CD4-positive, alpha-beta memory T cell (primary cell): ENCODE results near the gene SLC11A2. TPM values are rescaled to one million over a fixed set of nuclear protein-coding genes. Genes with fewer than 3 reads are reported as not detected.

ENCODE experiments used
- CTCF ChIA-PET: fragments of 350-600 bp; sonication (Branson Sonifier 250); formaldehyde crosslinking; loops from one replicate; lab custom pipeline; 2021; ENCODE audit warnings: inconsistent platforms; ENCODE audit not compliant: partially characterized antibody; lab: Charles Lee
- POLR2A ChIA-PET: fragments of 350-600 bp; sonication (Branson Sonifier 250); formaldehyde crosslinking; loops from one replicate; lab custom pipeline; 2021; ENCODE audit not compliant: partially characterized antibody; lab: Charles Lee
- DNase-seq, 5 donors: peaks; one replicate each; pipeline versions ENCODE4 v3.0.0 to v3.0.0-alpha.2; 2020 to 2022; ENCODE audit warnings: mixed read lengths in 1 of 5
- H3K27ac ChIP-seq: one replicate; pipeline ENCODE4 v1.7.0; 2013; ENCODE audit warnings: low read depth, low read length
- H3K27me3 ChIP-seq: 2 replicates; pipeline ENCODE4 v1.7.0; 2013; ENCODE audit warnings: mild to moderate bottlenecking, low read length, moderate library complexity; ENCODE audit not compliant: insufficient read depth
- H3K36me3 ChIP-seq: 2 replicates; pipeline ENCODE4 v1.7.0; 2013; ENCODE audit warnings: mild to moderate bottlenecking, low read length, moderate library complexity; ENCODE audit not compliant: insufficient read depth
- H3K4me1 ChIP-seq: 2 replicates; pipeline ENCODE4 v1.7.0; 2013; ENCODE audit warnings: mild to moderate bottlenecking, low read length, moderate library complexity; ENCODE audit not compliant: insufficient read depth
- H3K4me3 ChIP-seq, 2 donors: one replicate each; pipeline ENCODE4 v1.7.0; 2013; ENCODE audit warnings: low read length in 2 of 2, mild to moderate bottlenecking in 1 of 2
- H3K9me3 ChIP-seq, 2 donors: one replicate each; pipeline ENCODE4 v1.7.0; 2013; ENCODE audit warnings: low read length in 2 of 2, control low read depth in 1 of 2; ENCODE audit not compliant: control insufficient read depth in 1 of 2
- H3K27ac Mint-ChIP-seq, 7 donors: one replicate each; pipeline ENCODE4 v1.8.0; 2020 to 2021; ENCODE audit warnings: mixed read lengths in 7 of 7, mild to moderate bottlenecking in 6 of 7, inconsistent platforms in 3 of 7, moderate library complexity in 3 of 7
- H3K27me3 Mint-ChIP-seq, 2 donors: one replicate each; pipeline ENCODE4 v1.8.0; 2020 to 2021; ENCODE audit warnings: mixed read lengths in 2 of 2
- H3K36me3 Mint-ChIP-seq, 2 donors: one replicate each; pipeline ENCODE4 v1.8.0; 2020 to 2021; ENCODE audit warnings: mixed read lengths in 2 of 2, inconsistent platforms in 1 of 2, mild to moderate bottlenecking in 1 of 2
- H3K4me1 Mint-ChIP-seq, 4 donors: one replicate each; pipeline ENCODE4 v1.8.0; 2020 to 2021; ENCODE audit warnings: mixed read lengths in 4 of 4, mild to moderate bottlenecking in 1 of 4
- H3K4me3 Mint-ChIP-seq, 8 donors: one replicate each; pipeline ENCODE4 v1.8.0; 2020 to 2021; ENCODE audit warnings: mixed read lengths in 8 of 8, mild to moderate bottlenecking in 7 of 8, moderate library complexity in 6 of 8, inconsistent platforms in 3 of 8
- H3K9me3 Mint-ChIP-seq, 8 donors: one replicate each; pipeline ENCODE4 v1.8.0; 2020 to 2021; ENCODE audit warnings: mixed read lengths in 8 of 8, mild to moderate bottlenecking in 5 of 8, inconsistent platforms in 3 of 8, moderate library complexity in 1 of 8
- intact Hi-C: fragments of 100-400 bp; cut with micrococcal nuclease; formaldehyde crosslinking; loops from one replicate; pipeline ENCODE4 v1.15.1; 2023
- polyA plus RNA-seq, 2 donors: library from polyadenylated mRNA; unstranded; fragments of 300-500 nt; fragmentation: Illumina TruSeq; gene quantifications; one replicate each; pipeline ENCODE4 v1.2.3, GENCODE V29; 2021
- total RNA-seq, 2 experiments: library from RNA; stranded (reverse); gene quantifications; one replicate each; pipeline ENCODE4 v1.2.3, GENCODE V29; 2021

The SLC11A2 gene
- total RNA-seq: 10 to 100 TPM; 55.1 to 62.7 TPM
- 10 to 100 TPM in 1 of 2 donors, 1 to 10 TPM in 1; 7.4 to 18.9 TPM for polyA plus RNA-seq

DNA sequence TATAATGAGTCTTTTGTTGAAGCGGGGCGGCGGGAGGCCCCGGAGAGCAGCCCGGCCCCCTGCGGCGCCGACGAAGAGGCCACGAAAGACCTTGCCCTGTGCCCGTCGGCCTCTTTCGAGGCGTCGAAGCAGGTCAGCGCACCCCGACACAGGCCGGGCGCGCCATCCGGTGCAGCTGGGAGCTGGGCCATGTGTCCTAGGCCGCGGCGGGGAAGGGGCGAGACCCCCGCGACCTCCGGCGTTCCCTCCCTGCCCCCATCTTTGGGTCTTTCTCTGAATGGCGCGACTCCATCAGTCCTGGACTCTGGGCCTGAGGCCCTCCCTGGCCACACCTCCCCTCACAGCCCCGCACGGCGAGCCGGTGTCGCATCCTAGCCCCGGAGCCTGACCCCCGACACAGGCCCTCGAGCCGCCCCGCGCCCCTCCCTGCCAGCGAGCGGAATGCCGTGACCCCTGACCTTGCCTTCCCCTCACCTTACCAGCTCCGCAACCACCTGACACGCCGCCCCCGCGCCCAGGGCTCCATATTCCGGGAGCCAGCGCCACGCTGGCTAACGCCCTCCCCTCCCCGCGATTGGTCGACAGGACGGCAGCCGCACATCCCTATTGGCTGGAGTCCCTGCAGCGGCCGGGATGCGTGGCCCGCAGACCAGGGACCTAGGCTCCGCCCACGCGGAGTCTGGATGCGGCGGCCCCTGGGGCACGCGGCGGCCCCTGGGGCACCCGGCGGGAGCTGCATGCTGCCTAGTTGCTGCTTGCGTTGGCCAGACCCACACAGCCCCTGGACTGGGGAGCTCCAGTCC lies at the start of gene SLC11A2:
Gene SLC11A2 (minus strand): TSS at position 549 of the 803 bp plus-strand sequence. CDS start 15,656 bp downstream, outside the sequence.
- Mint-ChIP-seq H3K36me3 (peaks cover 0 to 2% of the 10 kb centered on the region in 2 donors), H3K27ac (peak within 1 kb of the TSS; percentile 95 to 99 (median 98)), H3K27me3 (no peaks in the 10 kb centered on the region), H3K4me3 (peak within 1 kb of the TSS; percentile 97 to 100 (median 98)), H3K9me3 (peaks cover 0 to 2% (median 0%) of the 10 kb centered on the region in 8 donors), H3K4me1 (peaks cover 26 to 68% (median 47%) of the 10 kb centered on the region in 4 donors)
- CTCF ChIA-PET: interaction anchor here (1.1 to 3.5 kb wide), 12 partner anchors 9 to 261 kb away, joined by 3 to 18 read pairs (median 6); no protein-coding TSS in a partner anchor
- Histone ChIP-seq H3K9me3 (no peaks in the 10 kb centered on the region), H3K27ac (peak within 1 kb of the TSS; percentile 83), H3K4me1 (peaks cover 41% of the 10 kb centered on the region), H3K36me3 (no peaks in the 10 kb centered on the region), H3K27me3 (no peaks in the 10 kb centered on the region), H3K4me3 (peak within 1 kb of the TSS; percentile 78 to 89)
- intact Hi-C loops: loop anchor here (1.0 kb wide), 1 partner anchor 22 kb away; the partner anchor contains the start of gene LETMD1
- peak; percentile 89 to 93 (median 89) for DNase-seq
- POLR2A ChIA-PET: interaction anchor here (0.5 to 5.0 kb wide), 18 partner anchors 8 to 315 kb away, joined by 3 to 32 read pairs (median 4); partner anchors contain the start of genes ATF1, CSRNP2, DAZAP2 and LETMD1

DNA sequence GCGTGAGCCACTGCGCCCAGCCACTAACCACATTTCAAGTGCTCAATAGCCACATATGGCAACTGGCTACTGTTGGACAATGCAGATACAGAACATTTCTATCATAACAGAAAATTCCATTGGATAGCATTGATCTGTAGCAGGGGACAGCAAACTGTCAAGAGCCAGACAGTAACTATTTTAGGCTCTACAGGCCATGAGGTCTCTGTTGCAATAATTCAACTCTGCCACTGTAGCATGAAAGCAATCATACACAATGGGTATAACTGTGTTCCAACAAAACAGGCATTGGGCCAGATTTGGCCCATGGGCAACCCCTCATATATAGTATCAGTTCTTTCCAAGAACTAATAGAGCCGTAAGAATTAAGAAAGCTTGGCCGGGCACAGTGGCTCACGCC lies 49.2 kb upstream of the SLC11A2 start:
- DNase-seq: no peak
- intact Hi-C loops: no loop called here
- H3K9me3 Mint-ChIP-seq: peaks cover 0 to 1% (median 0%) of the 10 kb centered on the region in 8 donors
- H3K36me3 ChIP-seq: peaks cover 15% of the 10 kb centered on the region
- ChIA-PET CTCF (interaction anchor here (1.1 kb wide), 1 partner anchor 310 kb away, joined by 3 read pairs; no protein-coding TSS in a partner anchor), POLR2A (interaction anchor here (1.2 kb wide), 1 partner anchor 8 kb away, joined by 3 read pairs; no protein-coding TSS in a partner anchor)
- no peak overlapping the region for H3K4me3 ChIP-seq
- peaks cover 7 to 29% of the 10 kb centered on the region in 2 donors for H3K36me3 Mint-ChIP-seq
- no peaks in the 10 kb centered on the region for H3K9me3 ChIP-seq
- peak overlapping the region in 1 of 7 donors; percentile 70 for H3K27ac Mint-ChIP-seq
- no peak overlapping the region for H3K27ac ChIP-seq
- H3K4me1 ChIP-seq: peaks cover 8% of the 10 kb centered on the region
- H3K4me1 Mint-ChIP-seq: peaks cover 17 to 35% (median 26%) of the 10 kb centered on the region in 4 donors
- no peaks in the 10 kb centered on the region for H3K27me3 ChIP-seq
- H3K27me3 Mint-ChIP-seq: no peaks in the 10 kb centered on the region
- peak overlapping the region in 1 of 8 donors; percentile 13 for H3K4me3 Mint-ChIP-seq

DNA sequence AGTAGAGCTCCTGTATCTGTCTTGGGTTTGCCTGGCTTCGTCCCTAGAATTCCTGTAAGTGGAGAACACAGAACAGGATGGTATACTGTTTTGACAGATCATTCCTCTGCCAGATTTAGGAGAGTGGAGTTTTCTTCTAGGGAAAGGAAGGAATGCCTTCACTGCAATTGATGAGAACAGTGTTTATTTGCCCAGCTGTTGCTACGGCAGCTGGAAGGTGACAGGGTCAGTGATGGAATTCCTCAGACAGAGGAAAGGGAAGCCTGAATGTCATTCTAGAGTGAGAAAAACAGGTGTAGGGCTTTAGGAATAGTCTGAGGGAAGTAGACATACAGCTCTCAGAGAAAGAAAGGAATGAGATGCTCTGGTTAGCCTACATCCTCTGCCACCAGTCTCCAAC lies 45.5 kb upstream of the SLC11A2 start:
- Mint-ChIP-seq H3K27me3 (no peaks in the 10 kb centered on the region), H3K4me3 (no peak overlapping the region), H3K36me3 (peaks cover 19 to 47% of the 10 kb centered on the region in 2 donors), H3K27ac (peak overlapping the region in 1 of 7 donors; percentile 12), H3K9me3 (no peaks in the 10 kb centered on the region), H3K4me1 (peaks cover 5 to 12% (median 8%) of the 10 kb centered on the region in 4 donors)
- POLR2A ChIA-PET: no interaction called here
- CTCF ChIA-PET: no interaction called here
- Histone ChIP-seq H3K4me1 (peaks cover 8% of the 10 kb centered on the region), H3K9me3 (no peaks in the 10 kb centered on the region), H3K27me3 (no peaks in the 10 kb centered on the region), H3K36me3 (peaks cover 26% of the 10 kb centered on the region), H3K4me3 (no peak overlapping the region), H3K27ac (no peak overlapping the region)
- intact Hi-C loops: no loop called here
- DNase-seq: no peak

DNA sequence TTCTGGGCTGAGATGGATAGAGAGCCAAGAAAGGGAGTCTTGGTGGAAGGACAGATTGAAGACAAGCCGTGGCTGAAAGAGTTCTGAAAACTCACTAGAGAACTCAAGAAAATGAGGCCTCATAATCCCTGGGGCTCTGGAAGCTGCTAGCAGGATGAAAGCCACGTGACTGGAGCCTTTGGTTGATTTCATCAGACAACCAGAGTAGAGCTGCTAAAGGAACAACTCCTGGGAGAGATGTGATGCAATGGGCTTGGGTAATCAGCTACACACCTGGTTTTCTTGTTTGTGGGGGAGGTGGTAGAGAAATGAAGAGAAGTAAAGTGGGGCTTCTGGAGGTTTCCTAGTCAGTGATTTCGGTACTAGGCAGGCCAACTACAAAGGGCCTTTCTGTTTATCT lies 43.8 kb upstream of the SLC11A2 start:
- H3K27ac Mint-ChIP-seq: peak overlapping the region in 3 of 7 donors; percentile 46 to 72 (median 59)
- H3K27ac ChIP-seq: no peak overlapping the region
- H3K9me3 Mint-ChIP-seq: no peaks in the 10 kb centered on the region
- CTCF ChIA-PET: interaction anchor here (1.0 kb wide), 1 partner anchor 201 kb away, joined by 3 read pairs; no protein-coding TSS in a partner anchor
- H3K4me3 Mint-ChIP-seq: no peak overlapping the region
- intact Hi-C loops: no loop called here
- no peaks in the 10 kb centered on the region for H3K4me1 Mint-ChIP-seq
- H3K36me3 Mint-ChIP-seq: peaks cover 19 to 57% of the 10 kb centered on the region in 2 donors
- H3K4me1 ChIP-seq: no peaks in the 10 kb centered on the region
- no peaks in the 10 kb centered on the region for H3K27me3 Mint-ChIP-seq
- no peak for DNase-seq
- H3K9me3 ChIP-seq: no peaks in the 10 kb centered on the region
- H3K4me3 ChIP-seq: no peak overlapping the region
- peaks cover 27% of the 10 kb centered on the region for H3K36me3 ChIP-seq
- POLR2A ChIA-PET: interaction anchor here (1.2 kb wide), 1 partner anchor 12 kb away, joined by 3 read pairs; no protein-coding TSS in a partner anchor
- no peaks in the 10 kb centered on the region for H3K27me3 ChIP-seq

DNA sequence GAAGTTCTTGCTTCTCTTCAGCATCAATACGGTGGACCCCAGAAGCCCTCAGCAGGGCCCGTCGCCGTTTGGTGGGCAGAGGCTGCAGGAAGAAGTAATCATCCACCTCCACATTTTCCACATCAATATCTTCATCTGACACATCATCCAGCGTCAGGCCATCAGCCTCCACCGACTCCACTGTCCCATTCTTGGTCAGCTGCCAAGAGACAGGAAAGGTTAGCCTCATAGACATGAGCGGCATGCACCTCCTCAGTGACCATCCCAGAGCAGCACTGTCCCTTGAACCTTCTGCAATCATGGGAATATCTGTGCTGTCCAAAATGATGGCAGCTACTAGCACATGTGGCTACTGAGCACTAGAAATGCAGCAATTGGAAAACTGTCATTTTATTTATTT lies 41.6 kb upstream of the SLC11A2 start:
- intact Hi-C loops: no loop called here
- Histone ChIP-seq H3K4me1 (no peaks in the 10 kb centered on the region), H3K9me3 (no peaks in the 10 kb centered on the region), H3K4me3 (no peak overlapping the region), H3K36me3 (peaks cover 42% of the 10 kb centered on the region), H3K27ac (no peak overlapping the region), H3K27me3 (no peaks in the 10 kb centered on the region)
- H3K27me3 Mint-ChIP-seq: no peaks in the 10 kb centered on the region
- no peaks in the 10 kb centered on the region for H3K4me1 Mint-ChIP-seq
- H3K9me3 Mint-ChIP-seq: no peaks in the 10 kb centered on the region
- H3K36me3 Mint-ChIP-seq: peaks cover 26 to 61% of the 10 kb centered on the region in 2 donors
- peak overlapping the region in 3 of 7 donors; percentile 47 to 93 (median 51) for H3K27ac Mint-ChIP-seq
- no peak overlapping the region for H3K4me3 Mint-ChIP-seq
- no peak for DNase-seq
- CTCF ChIA-PET: no interaction called here
- POLR2A ChIA-PET: no interaction called here

DNA sequence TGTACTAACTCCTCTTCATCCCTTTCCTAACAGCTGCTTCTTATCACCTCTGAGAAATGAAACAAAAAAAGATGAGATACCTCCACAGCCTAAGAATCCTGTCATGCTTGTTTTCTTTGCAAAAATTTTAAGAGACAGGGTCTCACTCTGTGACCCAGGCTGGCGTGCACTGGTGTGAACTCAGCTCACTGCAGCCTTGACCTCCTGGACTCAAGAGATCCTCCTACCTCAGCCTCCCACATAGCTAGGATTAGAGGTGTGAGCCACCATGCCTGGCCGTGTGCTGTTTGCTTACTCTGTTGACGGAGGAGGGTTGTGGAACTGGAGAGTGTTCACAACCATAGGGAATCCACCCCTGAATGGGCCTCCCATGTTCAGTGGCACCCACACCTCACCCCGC lies 41.0 kb upstream of the SLC11A2 start:
- H3K4me3 ChIP-seq: no peak overlapping the region
- H3K4me1 ChIP-seq: no peaks in the 10 kb centered on the region
- no peaks in the 10 kb centered on the region for H3K27me3 Mint-ChIP-seq
- H3K27me3 ChIP-seq: no peaks in the 10 kb centered on the region
- no peak overlapping the region for H3K4me3 Mint-ChIP-seq
- peaks cover 28 to 63% of the 10 kb centered on the region in 2 donors for H3K36me3 Mint-ChIP-seq
- H3K4me1 Mint-ChIP-seq: no peaks in the 10 kb centered on the region
- no peak overlapping the region for H3K27ac ChIP-seq
- DNase-seq: no peak
- peaks cover 44% of the 10 kb centered on the region for H3K36me3 ChIP-seq
- no peaks in the 10 kb centered on the region for H3K9me3 ChIP-seq
- H3K27ac Mint-ChIP-seq: peak overlapping the region in 1 of 7 donors; percentile 12
- no peaks in the 10 kb centered on the region for H3K9me3 Mint-ChIP-seq
- intact Hi-C loops: no loop called here
- ChIA-PET POLR2A (interaction anchor here (1.0 kb wide), 1 partner anchor 16 kb away, joined by 3 read pairs; the partner anchor contains the start of gene CSRNP2), CTCF (interaction anchor here (1.0 kb wide), 1 partner anchor 16 kb away, joined by 3 read pairs; the partner anchor contains the start of gene CSRNP2)

DNA sequence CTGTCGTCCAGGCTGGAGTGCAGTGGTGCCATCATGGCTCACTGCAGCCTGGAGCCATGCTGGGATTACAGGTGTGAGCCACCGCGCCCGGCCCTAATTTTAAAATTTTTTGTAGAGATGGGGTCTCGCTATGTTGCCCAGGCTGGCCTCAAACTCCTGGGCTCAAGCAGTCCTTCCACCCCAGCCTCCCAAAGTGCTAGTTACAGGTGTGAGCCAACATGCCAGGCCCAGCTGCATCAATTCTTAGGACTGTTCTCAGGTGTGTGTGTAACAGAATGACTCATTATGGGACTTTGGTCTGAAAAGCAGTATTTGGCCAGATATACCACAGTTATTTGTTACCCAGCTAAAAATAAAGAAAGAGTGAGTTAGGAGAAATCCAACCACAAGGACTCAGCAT lies 39.3 kb upstream of the SLC11A2 start:
- H3K9me3 Mint-ChIP-seq: no peaks in the 10 kb centered on the region
- Histone ChIP-seq H3K27me3 (no peaks in the 10 kb centered on the region), H3K4me1 (no peaks in the 10 kb centered on the region), H3K27ac (no peak overlapping the region), H3K36me3 (peaks cover 38% of the 10 kb centered on the region), H3K9me3 (no peaks in the 10 kb centered on the region), H3K4me3 (no peak overlapping the region)
- ChIA-PET CTCF (no interaction called here), POLR2A (interaction anchor here (0.7 kb wide), 1 partner anchor 291 kb away, joined by 3 read pairs; no protein-coding TSS in a partner anchor)
- peak overlapping the region in 2 of 7 donors; percentile 13 to 35 for H3K27ac Mint-ChIP-seq
- H3K4me3 Mint-ChIP-seq: no peak overlapping the region
- DNase-seq: no peak
- intact Hi-C loops: no loop called here
- H3K27me3 Mint-ChIP-seq: no peaks in the 10 kb centered on the region
- H3K4me1 Mint-ChIP-seq: no peaks in the 10 kb centered on the region
- peaks cover 25 to 60% of the 10 kb centered on the region in 2 donors for H3K36me3 Mint-ChIP-seq
